Epithelial cell of esophagus (primary cell): ENCODE data around the gene PSTPIP1.
A peak's percentile ranks its signal among the peaks of the same experiment; 100 is the strongest.

Source experiments
- DNase-seq: peaks from one replicate; pipeline ENCODE4 v3.0.0; 2010; ENCODE audit warnings: low read depth
- H3K4me3 ChIP-seq: 2 replicates; pipeline ENCODE4 v1.5.1; 2011; ENCODE audit warnings: mild to moderate bottlenecking, low read length, control low read depth
- TF ChIP-seq, protein P1 (sequence below): IDR thresholded peaks from 2 replicates; pipeline ENCODE4 v1.5.1; 2011; ENCODE audit warnings: low read depth, mild to moderate bottlenecking, low read length, control low read depth, inconsistent platforms; ENCODE audit not compliant: insufficient read depth; ENCODE audit errors: missing control alignments

The PSTPIP1 gene

DNA sequence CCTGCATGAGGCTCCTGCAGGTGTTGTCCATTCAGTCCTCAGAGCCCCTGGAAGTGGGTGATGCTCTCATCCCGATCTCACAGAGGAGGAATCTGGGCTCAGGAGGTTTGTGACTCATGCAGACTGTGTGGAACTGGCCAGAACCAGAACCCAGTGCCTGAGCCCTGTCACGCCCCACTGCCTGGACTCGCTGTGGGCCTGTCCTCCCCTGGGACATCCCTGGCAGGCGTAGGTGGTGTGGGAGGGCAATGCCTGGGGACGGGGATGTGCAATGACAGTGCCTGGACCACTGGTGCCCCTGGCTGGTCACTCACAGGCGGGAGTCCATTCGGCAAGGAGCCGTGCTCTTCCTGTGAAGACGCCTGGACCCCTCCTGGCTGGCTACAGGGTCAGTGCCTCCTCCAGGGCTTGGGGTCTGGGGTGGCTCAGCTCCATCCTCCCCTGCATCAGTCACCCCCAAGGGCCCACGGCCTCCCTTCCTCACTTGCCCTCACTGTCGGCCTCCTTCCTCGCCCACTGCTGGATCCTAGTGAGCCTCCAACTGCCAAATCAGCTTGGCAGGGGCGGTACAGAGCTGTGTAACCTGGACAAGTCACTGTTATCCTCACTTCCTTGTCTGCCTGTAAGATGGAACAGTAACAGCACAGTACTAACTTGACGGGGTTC lies 14.9 kb downstream of the PSTPIP1 start:
- no peak overlapping the region for H3K4me3 ChIP-seq
- DNase-seq = no peak
- TF ChIP-seq, protein P1, sequence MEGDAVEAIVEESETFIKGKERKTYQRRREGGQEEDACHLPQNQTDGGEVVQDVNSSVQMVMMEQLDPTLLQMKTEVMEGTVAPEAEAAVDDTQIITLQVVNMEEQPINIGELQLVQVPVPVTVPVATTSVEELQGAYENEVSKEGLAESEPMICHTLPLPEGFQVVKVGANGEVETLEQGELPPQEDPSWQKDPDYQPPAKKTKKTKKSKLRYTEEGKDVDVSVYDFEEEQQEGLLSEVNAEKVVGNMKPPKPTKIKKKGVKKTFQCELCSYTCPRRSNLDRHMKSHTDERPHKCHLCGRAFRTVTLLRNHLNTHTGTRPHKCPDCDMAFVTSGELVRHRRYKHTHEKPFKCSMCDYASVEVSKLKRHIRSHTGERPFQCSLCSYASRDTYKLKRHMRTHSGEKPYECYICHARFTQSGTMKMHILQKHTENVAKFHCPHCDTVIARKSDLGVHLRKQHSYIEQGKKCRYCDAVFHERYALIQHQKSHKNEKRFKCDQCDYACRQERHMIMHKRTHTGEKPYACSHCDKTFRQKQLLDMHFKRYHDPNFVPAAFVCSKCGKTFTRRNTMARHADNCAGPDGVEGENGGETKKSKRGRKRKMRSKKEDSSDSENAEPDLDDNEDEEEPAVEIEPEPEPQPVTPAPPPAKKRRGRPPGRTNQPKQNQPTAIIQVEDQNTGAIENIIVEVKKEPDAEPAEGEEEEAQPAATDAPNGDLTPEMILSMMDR = no peak

- no peak for DNase-seq
- H3K4me3 ChIP-seq = no peak overlapping the region
- TF ChIP-seq, protein P1 = no peak
Measured at GRCh38 chr15:77010312-77010686, 15.4 kb downstream of the PSTPIP1 start.

DNA sequence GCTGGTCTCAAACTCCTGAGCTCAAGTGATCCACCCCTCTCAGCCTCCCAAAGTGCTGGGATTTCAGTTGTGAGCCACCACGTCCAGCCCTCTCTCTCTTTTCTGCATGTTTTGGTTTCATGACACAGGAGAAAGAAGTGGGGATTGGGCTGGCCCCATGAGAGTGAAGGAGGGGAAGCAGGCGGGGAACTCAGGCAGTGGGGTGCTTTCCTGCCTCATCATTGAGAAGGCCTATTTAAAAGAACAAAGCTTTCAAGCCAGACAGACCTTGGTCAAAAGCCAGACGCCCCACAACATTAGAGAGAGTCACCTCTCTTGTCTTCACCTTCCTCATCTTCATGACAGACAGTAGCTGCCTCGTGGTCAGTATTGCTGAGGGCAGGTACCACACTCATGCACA lies 15.9 kb downstream of the PSTPIP1 start:
- no peak for DNase-seq
- no peak overlapping the region for H3K4me3 ChIP-seq
- TF ChIP-seq, protein P1 = no peak

GRCh38 chr15:77012117-77012712 lies 17.3 kb downstream of the PSTPIP1 start:
- no peak for DNase-seq
- no peak overlapping the region for H3K4me3 ChIP-seq
- TF ChIP-seq, protein P1 = no peak

DNA sequence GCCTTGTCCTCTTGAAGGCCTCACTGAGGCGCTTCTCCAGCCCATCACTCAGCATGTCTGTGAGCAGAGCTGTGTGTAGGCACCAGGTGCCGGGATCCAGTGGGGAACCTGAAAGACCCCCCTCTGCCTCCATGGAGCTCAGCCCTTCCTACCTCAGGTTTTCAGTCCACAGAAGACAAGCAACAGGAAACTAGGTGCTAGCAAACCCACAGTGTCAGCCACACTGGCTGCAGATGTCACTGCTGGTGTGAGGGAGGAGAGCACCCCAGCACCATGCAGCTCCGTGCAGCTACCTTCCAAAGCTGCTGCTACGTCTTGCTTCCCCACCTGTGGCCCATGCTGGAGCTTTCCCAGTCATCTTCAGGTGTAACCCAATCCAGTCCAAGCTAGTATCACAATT lies 17.9 kb downstream of the PSTPIP1 start:
- TF ChIP-seq, protein P1 = no peak
- DNase-seq = no peak
- no peak overlapping the region for H3K4me3 ChIP-seq

- DNase-seq = peak; percentile 48
- TF ChIP-seq, protein P1 = no peak
- no peak overlapping the region for H3K4me3 ChIP-seq
Measured at GRCh38 chr15:77013776-77014131, 18.8 kb downstream of the PSTPIP1 start.
